H1 (cell line): Measurements from ENCODE around the gene TMEM131L. TPM values are rescaled to one million over a fixed set of nuclear protein-coding genes. Genes with fewer than 3 reads are reported as not detected.

Source experiments
- HDAC2 ChIP-seq, 2 experiments: fragments of 300-600 bp in 1 of 2; sonication (generic) in 1 of 2; IDR thresholded peaks; 2 replicates each; pipeline ENCODE4 v1.6.1; 2011 to 2012; ENCODE audit warnings: low read depth in 2 of 2, low read length in 2 of 2, mild to moderate bottlenecking in 2 of 2, moderate library complexity in 2 of 2, borderline replicate concordance in 1 of 2, inconsistent platforms in 1 of 2
- MAX ChIP-seq: IDR thresholded peaks from 2 replicates; pipeline ENCODE4 v1.6.1; 2012; ENCODE audit warnings: inconsistent platforms
- PHF8 ChIP-seq: fragments of 200-600 bp; sonication (generic); conservative IDR thresholded peaks from 2 replicates; pipeline ENCODE4 v1.7.1; 2012; ENCODE audit warnings: low read depth, mild to moderate bottlenecking, inconsistent platforms, low read length, moderate library complexity
- SP4 ChIP-seq: IDR thresholded peaks from 2 replicates; pipeline ENCODE4 v1.6.1; 2012; ENCODE audit warnings: low read length, inconsistent platforms
- polyA plus RNA-seq, 7 experiments: library from polyadenylated mRNA; depleted of rRNA in 3 of 7; stranded (reverse) in 5 of 7; unstranded in 2 of 7; fragments of >200 nt in 5 of 7; fragments of 200-250 nt in 2 of 7; gene quantifications; 1 replicate in 5 of 7; 2 replicates in 1 of 7; 4 replicates in 1 of 7; pipeline versions ENCODE4 v1.2.1 to v1.2.3, GENCODE V29; 2011 to 2013; ENCODE audit warnings: missing spikeins in 2 of 7, mixed read lengths in 2 of 7
- total RNA-seq: library from RNA; stranded (reverse); fragmentation: NEBNext Ultra II Directional; extraction: Animal tissue kit (Norgen Biotek cat#: 25700); gene quantifications from 2 replicates; pipeline ENCODE4 v1.2.1, GENCODE V29; 2021

Gene TMEM131L
- total and polyA plus RNA-seq, 2 of the 8 experiments (the other 6 are each of a cell fraction or from before 2014, with no cell fraction given), result 14.3 to 26.1 TPM

GRCh38 chr4:153518637-153519389 is 52.7 kb downstream of the TMEM131L start (continued):
- TF ChIP-seq MAX (no peak), SP4 (no peak), PHF8 (no peak), HDAC2 (IDR thresholded peaks at IDR 0.05; ENCODE audit: borderline replicate concordance in 1 of 2, low read depth in 2 of 2, low read length in 2 of 2) (no peak)
